ENCODE results near the gene CDH23.

Gene CDH23

GRCh38 chr10:71752391-71753090 is 355.8 kb downstream of the CDH23 start:
- no peak for DNase-seq (ENCODE audit: low read depth in 2 of 2, low spot score in 1 of 2)

GRCh38 chr10:71753091-71753959 is 356.6 kb downstream of the CDH23 start:
- no peak for DNase-seq (ENCODE audit: low read depth in 2 of 2, low spot score in 1 of 2)

- no peak for DNase-seq (ENCODE audit: low read depth in 2 of 2, low spot score in 1 of 2)
These were observed 357.3 kb downstream of the CDH23 start for GRCh38 chr10:71753960-71754505.

GRCh38 chr10:71754562-71754961 is 357.8 kb downstream of the CDH23 start:
- DNase-seq (ENCODE audit: low read depth in 2 of 2, low spot score in 1 of 2) = no peak

- no peak for DNase-seq (ENCODE audit: low read depth in 2 of 2, low spot score in 1 of 2)
These were observed 358.6 kb downstream of the CDH23 start for GRCh38 chr10:71755179-71755879.

GRCh38 chr10:71756311-71757191 is 359.8 kb downstream of the CDH23 start:
- no peak for DNase-seq (ENCODE audit: low read depth in 2 of 2, low spot score in 1 of 2)

- DNase-seq (ENCODE audit: low read depth in 2 of 2, low spot score in 1 of 2) = no peak
These were observed 360.7 kb downstream of the CDH23 start for GRCh38 chr10:71757399-71757922.

GRCh38 chr10:71761105-71761511 is 364.4 kb downstream of the CDH23 start:
- DNase-seq (ENCODE audit: low read depth in 2 of 2, low spot score in 1 of 2) = peak in 1 of 2 donors; percentile 57

- DNase-seq (ENCODE audit: low read depth in 2 of 2, low spot score in 1 of 2) = no peak
These were observed 364.9 kb downstream of the CDH23 start for GRCh38 chr10:71761541-71762113.

- DNase-seq (ENCODE audit: low read depth in 2 of 2, low spot score in 1 of 2) = no peak
These were observed 365.6 kb downstream of the CDH23 start for GRCh38 chr10:71762324-71762723.

GRCh38 chr10:71763352-71764127 is 366.8 kb downstream of the CDH23 start:
- no peak for DNase-seq (ENCODE audit: low read depth in 2 of 2, low spot score in 1 of 2)

GRCh38 chr10:71765176-71765904 is 368.6 kb downstream of the CDH23 start:
- DNase-seq (ENCODE audit: low read depth in 2 of 2, low spot score in 1 of 2) = no peak

- no peak for DNase-seq (ENCODE audit: low read depth in 2 of 2, low spot score in 1 of 2)
These were observed 369.4 kb downstream of the CDH23 start for GRCh38 chr10:71765906-71766716.

GRCh38 chr10:71766717-71767419 is 370.1 kb downstream of the CDH23 start:
- no peak for DNase-seq (ENCODE audit: low read depth in 2 of 2, low spot score in 1 of 2)

GRCh38 chr10:71767420-71768035 is 370.8 kb downstream of the CDH23 start:
- no peak for DNase-seq (ENCODE audit: low read depth in 2 of 2, low spot score in 1 of 2)

GRCh38 chr10:71769279-71769823 is 372.6 kb downstream of the CDH23 start:
- no peak for DNase-seq (ENCODE audit: low read depth in 2 of 2, low spot score in 1 of 2)
